TTC549 (cell line): ENCODE results near the gene USH2A.

Experiments
- FAIRE-seq: peaks from 2 replicates; lab custom pipeline; 2012; peaks lifted over from hg19 to GRCh38; lab: Jason Lieb, UNC

Gene USH2A

DNA sequence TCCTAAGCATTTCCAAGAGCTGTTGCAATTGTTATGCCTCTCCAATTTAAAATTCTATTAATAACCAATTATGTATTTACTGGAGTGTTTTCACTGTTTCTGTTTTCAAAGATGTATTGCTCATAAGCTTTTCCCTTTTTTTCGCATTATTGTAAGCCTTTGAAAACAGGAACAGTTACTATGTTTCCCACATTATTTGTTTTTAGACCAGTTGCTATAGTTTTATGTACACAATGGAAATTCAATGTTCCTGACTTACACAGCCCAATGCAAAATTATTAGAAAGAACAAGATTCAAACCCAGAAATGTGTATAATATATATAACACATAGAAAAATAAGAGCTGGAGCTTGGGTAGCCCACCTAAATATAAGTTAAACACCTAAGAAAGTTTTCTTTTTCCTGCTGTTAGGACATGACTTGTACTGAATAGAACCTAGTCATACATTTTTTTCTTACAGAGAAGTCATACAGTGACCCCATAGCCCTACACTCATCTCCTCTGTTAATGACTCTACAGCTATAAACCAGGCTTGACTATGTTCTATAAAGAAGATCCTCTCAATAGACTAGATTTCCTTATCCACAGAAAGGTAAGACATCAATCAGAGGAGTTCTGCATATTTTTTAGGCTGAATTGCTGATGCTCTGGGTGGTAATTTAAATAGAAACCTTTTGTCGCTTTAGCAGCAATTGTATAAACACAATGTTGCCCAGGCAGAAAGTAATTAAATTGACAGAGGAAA, 299.6 kb downstream of the USH2A start:
- no peak for FAIRE-seq

GRCh38 chr1:216119600-216119999, 303.6 kb downstream of the USH2A start:
- no peak for FAIRE-seq

DNA sequence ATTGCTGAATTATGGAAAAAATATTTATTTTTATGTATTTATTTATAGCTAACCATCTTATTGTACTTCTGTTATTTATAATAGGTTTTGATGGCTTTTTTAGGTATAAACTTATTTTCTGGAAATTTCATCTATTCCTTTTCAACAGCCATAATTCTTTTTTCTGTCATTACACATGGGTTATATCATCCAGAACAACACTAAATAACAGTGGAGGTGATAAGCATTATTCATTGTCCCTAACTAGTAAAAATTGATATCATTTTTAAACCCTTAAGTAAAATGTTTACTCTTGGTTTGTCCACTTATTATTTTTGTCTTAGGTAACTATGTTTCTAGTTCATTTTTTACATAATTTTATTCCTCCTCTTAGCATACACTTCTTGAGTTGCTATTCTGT, 309.1 kb downstream of the USH2A start:
- FAIRE-seq: no peak

DNA sequence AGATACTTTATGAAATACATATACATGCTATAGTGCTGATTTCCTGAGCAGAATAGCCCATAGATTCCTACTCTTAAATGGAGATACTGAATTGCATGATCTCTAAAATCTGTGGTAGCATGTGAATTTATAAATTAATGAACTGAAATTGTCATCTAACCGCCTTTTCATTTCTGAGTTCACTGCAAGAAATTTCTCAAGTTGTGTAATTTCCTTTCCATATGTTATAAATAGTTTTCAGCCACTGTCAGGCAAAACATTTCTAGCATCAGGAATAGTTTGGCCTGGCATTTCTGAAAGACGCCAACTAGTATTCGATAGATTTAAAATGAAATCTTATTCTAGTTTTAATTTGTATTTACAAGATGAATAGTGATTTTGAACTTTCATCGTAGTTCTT, 310.1 kb downstream of the USH2A start:
- FAIRE-seq: no peak

- FAIRE-seq: no peak
Measured at GRCh38 chr1:216111842-216112241, 311.4 kb downstream of the USH2A start.

- FAIRE-seq: no peak
Measured at GRCh38 chr1:216095400-216095799, 327.8 kb downstream of the USH2A start.

GRCh38 chr1:216090556-216090955, 332.7 kb downstream of the USH2A start:
- FAIRE-seq: no peak

GRCh38 chr1:216086678-216087077, 336.6 kb downstream of the USH2A start:
- no peak for FAIRE-seq

GRCh38 chr1:216081445-216081844, 341.8 kb downstream of the USH2A start:
- no peak for FAIRE-seq

DNA sequence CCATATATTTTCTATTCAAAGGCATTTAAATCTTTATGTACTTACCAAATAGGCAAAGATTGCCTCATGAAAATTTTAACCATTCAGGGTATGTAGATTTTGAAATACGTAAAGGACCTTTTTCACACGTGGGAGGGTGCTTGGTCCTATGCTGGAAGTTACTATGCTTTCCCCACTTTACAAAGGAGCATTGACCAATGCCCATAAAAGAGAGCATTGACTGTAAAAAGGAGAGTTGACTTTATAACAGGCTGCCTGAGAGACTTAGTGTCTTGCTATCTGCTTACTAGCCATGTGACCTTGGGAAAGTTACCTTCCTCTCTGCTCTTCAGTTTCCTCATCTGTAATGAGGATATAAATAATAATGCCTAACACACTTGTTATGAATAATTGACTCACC, 346.5 kb downstream of the USH2A start:
- no peak for FAIRE-seq

DNA sequence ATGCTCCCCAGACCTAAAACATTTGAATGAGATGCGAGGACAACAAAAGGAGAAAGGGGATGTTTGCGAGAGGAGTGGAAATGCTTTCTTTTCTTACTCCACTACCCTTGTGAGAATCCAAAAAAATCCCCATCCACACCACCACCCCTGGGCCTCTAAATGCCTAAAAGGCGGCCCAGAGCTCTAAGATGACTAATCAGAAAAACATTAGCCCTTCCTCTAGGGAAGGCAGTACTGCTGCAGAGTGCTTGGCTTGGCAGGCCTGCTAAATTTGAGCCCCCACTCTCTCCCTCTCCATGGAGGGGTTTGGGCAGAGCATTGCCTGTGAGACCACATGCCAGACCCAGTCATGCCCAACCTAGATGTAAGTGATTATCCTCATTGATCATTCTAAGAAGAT, 347.9 kb downstream of the USH2A start:
- FAIRE-seq: no peak

- no peak for FAIRE-seq
Measured at GRCh38 chr1:216073793-216074595, 349.3 kb downstream of the USH2A start.

- FAIRE-seq: no peak
Measured at GRCh38 chr1:216071262-216071661, 352.0 kb downstream of the USH2A start.

DNA sequence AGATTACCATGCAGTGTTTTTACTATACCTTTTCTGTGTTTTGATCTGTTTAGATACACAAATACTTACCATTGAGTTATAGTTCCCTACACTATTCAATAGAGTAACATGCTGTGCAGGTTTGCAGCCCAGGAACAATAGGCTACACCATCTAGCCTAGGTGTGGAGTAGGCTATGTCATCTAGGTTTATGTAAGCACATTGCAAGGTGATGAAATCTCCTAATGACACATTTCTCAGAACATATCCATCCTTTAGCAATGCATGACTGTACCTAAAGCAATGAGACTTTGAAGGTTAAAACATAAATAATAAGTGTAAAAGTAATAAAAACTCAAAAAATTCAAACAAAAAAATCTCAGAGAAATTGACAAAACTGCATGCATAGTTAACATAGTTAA, 358.6 kb downstream of the USH2A start:
- no peak for FAIRE-seq

DNA sequence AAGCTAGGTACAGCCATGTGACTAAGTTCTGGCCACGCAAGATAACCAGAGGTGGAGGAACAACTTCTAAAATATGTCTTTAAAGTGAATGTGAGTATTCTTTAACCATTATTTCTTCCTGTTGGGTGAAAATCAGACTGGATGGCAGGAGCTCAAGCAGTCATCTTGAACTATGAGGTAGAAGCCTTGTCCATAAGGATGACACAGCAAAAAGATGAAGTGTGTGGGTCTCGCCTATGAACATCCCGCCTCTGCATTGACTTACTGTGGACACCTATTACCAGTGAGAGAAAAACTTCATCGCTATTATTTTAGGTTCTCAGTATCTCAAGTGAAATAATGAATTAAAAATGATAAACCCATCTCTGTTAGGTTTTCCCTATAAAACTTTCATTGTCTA, 365.3 kb downstream of the USH2A start:
- FAIRE-seq: no peak

DNA sequence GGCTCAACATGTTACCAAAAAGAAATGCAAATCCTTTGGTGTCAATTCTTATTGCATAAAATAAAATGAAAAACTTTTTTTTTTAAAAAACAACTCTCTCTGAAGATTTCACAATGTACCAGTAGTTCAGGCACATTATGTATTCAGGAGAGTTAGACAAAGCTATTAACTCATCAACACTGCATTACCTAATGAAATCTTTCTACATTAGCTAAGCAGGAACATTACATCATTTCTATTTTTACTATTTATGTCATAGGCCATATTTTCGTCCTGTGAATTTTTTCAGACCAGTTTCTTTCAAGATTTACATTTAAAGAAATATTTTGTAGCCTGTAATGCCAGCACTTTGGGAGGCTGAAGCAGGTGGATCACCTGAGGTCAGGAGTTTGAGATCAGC, 366.2 kb downstream of the USH2A start:
- FAIRE-seq: no peak

DNA sequence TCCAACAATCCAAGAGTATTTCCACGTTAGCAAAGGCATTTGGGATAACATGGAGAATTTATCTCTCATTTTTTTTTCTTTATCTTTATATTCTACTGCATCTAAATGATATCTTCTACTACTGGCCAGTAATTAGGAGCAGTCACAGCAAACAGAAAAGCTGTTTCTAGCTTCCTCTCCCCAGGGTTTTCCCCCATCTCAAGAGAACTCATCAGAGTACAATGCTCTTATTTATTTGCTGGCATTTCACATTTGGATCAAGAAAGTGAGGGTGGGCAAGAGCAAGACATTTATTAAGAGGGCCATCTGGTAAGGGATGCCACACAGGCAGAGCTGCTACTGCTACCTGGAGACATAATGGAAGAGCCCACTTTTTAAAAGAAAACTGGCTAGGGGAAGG, 368.2 kb downstream of the USH2A start:
- no peak for FAIRE-seq

GRCh38 chr1:216054600-216054999, 368.6 kb downstream of the USH2A start:
- FAIRE-seq: no peak

GRCh38 chr1:216051071-216051470, 372.2 kb downstream of the USH2A start:
- FAIRE-seq: no peak

- FAIRE-seq: no peak
Measured at GRCh38 chr1:216049741-216050430, 373.4 kb downstream of the USH2A start.

DNA sequence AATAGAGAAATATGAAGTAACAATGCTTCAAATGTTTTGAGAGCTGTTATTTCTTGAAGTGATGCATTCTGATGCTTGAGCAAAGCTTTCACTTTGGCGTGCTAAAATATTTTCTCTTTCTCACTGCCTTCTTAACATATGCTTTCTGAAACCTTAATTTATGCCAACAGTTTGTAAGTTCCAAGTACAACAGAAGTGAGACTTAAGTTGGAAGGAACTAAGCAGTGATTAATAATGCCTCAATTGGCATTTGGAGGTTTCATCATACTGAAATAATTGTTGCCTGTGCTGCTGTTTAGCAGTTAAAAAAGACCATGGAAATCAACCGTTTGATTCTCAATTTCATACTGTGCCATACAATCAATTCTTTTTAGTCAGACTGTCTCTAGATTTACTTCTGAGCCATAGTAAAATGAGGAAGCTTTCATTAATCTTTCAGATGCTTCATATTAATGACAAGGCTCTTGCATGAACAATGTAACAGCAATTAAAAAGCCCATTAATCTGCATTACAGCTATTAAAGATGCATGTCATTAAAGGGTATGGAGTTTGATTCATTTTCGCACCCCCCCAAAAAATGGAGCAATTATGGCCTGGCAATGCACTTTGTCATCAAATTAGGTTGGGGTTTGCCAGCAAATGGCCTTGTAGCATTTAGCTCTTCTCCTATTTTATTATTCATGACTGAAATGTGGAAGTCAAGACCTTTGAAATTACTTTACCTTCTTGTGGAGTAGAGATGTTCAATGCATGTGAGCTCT, 375.3 kb downstream of the USH2A start:
- no peak for FAIRE-seq

DNA sequence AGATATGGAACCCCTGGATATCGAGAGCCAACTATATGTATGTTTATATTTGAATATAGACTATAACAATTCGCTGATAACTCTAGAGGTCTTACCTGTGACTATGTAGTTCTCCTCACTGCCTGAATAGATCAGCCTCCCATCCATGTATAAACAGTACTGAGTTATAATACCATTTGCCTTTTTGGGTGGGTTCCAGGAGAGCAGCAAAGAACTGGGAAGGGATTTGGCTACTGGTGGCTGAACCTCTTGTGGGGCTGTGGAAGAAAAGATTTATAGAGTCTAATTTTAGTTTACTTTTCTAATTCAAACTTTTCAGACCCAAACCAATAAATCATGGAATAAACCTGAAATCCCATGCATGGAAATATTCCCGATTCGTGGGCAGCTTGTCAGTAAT, 376.9 kb downstream of the USH2A start:
- FAIRE-seq: no peak

- no peak for FAIRE-seq
Measured at GRCh38 chr1:216045400-216045799, 377.8 kb downstream of the USH2A start.
